HG03175 (cell line): ENCODE measurements around the gene PPARA.

Source experiments
- ATAC-seq: cut with Tn5 transposase; IDR thresholded peaks from one replicate; pipeline ENCODE4 v1.9.1; 2021; ENCODE audit warnings: mild to moderate bottlenecking, moderate library complexity; ENCODE audit not compliant: unreplicated experiment

Gene PPARA

DNA sequence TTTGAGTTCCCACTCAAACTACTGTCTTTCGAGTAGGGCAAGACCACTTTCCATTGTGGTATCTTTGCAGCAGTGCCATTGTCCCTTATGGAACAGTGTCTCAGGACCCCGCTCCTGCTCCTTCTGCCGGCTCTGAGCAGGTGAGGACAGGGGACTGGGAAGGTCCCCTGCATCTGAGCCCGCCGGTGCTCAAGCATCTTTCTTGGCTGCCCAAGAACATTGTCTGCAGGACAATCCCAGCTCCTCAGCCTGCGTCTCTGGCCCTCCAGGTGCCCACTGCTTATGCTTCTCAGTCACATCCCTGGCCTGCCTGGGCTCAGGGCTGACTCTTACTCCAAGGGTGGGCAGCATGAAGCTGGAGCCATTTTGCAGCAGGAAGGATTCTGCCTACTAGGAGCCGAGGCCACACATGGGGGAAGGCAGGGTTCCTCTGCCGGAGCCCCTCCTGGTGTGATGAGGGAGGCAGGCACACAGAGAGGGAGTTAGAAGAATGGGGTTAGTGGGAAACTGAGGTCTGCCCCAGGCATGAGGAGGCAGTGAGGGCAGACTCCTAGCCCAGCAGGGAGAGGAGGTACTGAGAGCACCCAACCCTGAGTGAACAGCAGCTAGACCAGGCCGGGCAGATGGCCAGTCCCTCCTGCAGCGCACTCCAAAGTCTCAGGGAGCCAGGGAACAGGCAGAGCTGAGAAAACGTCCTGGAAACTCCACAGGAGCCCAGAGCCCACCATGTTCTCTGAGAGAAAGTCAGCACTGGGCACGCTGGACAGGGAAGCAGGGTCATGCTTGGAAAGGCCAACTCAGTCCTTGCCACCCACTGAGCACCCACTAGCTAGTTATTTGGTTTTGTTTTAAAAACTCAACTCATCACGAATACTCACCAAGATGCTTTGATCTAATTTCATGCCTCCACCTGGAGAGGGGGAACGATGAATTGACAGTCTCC, 7.5 kb upstream of the PPARA start:
- no peak for ATAC-seq

DNA sequence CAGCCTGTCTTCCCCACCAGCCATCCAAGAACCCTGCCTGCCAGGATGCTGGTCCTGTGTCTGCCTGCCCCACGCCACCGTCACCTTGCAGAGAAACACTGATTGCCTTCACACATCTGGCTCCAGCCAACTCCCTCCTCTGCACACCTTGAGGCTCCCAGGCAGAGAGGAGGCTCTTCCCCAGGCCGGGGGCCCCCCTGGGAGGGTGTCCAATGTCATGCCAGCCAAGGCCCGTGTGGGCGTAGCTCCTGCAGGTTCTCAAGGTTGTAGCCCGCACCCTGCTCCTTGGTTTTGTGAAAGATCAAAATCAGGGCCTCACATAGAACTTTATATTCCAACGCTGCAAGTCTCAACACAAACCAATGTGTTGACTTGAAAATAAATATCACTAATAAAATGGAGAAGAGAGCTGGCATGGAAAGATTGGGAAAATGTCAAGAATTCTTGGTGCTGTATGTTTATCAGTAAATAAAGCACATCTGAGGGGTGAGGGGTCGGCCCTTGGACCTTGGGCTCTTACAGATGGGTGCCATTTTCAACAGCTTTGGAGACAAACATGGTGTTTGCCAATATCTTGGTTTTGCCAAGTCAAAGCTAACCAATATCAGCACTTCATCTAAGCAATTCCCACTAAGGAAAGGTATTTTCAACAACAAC, 6.7 kb upstream of the PPARA start:
- ATAC-seq, result no peak

DNA sequence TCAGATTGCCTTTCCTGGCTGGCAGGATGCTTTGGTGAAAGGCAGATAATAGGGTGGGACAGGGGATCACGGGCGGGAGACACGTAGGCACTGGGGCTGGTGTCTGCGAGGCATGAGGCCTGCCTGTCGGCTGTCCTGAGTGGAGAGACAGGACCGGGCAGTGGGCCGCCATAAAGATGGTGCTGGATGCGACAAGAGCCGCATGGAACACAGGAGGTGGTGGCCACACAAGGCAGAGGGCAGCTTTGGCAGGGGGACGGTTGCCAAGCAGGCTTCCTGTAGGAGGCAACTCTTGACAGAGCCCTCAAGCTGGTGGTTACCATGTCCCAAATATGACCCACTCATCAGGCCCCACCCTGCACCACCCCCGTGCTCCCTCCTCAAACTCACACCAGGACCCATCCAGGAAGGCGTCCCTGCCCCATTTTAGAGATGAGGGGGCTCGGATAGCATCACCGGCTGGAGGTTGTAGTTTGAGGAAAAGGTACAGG, 4.9 kb upstream of the PPARA start:
- ATAC-seq, result no peak

- no peak for ATAC-seq
These were observed 4.4 kb upstream of the PPARA start for GRCh38 chr22:46145896-46146295.

DNA sequence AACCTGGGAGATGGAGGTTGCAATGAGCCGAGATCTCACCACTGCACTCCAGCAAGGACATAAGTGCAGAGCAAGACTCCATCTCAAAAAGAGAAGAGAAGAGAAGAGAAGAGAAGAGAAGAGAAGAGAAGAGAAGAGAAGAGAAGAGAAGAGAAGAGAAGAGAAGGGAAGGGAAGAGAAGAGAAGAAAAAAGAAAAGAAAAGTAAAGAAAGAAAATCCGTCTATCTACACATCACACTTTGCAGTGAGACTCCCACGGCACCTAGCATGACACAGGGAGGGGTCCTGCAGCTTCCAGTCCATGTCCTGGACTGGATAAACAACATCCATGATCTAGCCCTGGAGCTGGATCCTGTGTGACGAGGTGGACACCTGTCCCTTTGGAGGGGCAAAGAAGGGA, 4.0 kb upstream of the PPARA start:
- no peak for ATAC-seq

DNA sequence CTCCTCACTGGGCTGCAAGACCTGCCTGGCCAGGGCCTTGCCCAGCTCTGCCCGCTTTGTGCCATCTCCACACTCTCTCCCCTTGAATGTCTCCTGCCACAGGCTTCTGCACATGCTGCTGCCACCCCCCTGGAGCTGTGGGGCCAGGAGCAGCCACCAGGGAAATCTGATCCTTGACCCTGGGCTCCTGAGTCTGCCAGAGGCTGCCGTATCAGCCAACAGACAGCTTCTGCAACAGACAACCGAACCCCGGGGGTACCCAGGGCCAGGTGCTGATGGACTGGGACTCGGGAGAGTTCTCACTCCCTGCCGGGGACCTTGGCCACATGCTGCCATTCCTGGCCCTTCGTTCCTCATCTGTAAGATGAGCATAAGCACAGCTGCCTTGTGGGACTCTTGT, 3.3 kb upstream of the PPARA start:
- no peak for ATAC-seq

GRCh38 chr22:46147471-46148267, 2.7 kb upstream of the PPARA start:
- ATAC-seq, result no peak

- no peak for ATAC-seq
These were observed 2.0 kb upstream of the PPARA start for GRCh38 chr22:46148336-46148735.

DNA sequence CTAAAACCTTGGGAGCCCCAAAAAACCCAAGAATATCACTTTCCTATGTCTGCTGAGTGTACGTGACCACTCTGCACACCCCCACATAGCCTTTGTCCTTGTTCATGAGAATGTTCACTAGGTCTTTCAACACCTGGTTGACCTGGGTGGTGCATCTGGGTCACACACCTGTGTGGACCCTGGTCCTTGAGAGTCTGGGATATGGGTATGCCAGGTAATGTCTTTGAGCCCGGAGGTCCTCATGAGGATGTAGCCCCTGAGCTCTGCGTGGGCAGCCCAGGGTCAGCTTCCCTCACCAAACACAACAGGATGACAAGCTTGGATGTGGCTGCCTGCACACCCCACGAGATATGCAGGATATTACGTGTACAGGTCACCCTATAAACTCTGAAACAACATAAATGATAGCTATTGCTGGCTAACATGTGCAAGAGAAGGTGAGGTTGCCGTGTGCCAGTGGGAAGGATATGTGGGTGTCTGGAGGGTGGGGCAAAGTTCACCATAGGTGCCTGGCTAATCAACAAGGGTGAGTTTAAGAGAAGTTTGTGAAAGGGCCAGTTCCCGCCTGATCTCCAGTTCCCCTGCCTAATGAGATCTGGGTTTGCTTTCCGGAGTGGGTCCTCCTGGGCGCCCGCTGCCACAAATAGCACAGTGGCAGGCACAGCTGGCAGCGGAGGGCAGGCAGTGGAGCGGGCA, 1.4 kb upstream of the PPARA start:
- ATAC-seq, result no peak

GRCh38 chr22:46149512-46150033, 753 bp upstream of the PPARA start:
- no peak for ATAC-seq

DNA sequence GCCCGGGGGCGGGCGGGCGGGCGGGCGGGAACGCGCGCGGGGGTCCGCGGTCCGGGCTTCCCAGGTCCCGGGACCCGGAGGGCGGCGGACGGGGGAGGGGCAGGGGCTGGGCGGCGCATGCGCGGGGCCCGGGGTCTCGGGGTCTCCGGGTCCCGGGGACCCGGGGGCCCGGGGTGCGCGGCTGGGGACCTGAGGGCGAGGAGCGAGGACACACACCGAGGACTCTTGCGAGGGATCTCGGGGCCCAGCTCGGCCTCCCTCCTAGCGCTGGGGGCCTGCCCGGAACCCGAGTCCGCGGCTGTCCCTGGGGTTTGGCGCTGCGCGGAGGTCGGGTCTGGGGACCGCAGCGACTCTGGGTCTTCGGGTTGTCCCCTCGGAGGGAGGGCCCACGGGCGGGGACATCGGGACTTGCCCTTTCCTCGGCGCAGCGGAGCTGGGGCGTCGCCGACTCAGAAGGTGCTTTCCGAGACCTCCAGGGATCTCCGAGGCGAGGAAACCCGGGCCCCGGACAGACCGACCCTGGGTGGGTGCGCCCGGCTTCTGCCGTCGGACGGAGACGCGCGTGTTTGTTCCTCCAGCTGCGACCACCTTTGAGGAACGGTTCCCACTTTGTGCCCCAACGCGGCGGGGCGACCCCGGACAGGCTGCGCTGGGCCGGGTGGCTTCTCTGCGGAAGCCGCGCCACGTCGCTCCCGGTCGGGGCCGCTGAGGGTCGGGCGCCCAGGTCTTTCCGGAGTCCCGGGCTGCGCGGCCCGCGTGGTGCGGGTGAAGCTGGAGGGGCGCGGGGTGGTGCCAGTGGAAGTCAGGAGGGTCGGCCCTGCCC, 540 bp downstream of the PPARA start:
- ATAC-seq, result peak; percentile 22

GRCh38 chr22:46153930-46154329, 3.6 kb downstream of the PPARA start:
- ATAC-seq, result no peak

DNA sequence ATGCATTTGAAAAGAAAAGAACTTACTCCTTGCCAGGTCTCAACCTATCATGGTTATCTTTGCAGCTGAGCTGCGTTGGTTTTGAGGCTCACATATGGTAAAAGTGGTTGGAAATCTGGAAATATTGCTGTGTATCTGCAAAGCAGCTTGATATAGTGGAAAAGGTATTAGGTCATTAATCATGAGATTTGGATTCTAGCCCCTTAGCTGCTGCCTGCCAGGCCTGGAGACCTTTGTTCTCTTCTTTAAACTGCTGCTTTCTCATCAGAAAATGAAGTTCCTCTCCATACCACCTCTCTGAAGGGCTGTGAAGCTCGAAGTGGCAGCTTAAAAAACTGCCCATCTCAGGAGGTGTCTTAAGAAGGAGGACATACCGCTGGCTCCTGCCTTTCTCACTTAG, 5.7 kb downstream of the PPARA start:
- ATAC-seq, result no peak

- no peak for ATAC-seq
These were observed 8.0 kb downstream of the PPARA start for GRCh38 chr22:46158283-46158682.

DNA sequence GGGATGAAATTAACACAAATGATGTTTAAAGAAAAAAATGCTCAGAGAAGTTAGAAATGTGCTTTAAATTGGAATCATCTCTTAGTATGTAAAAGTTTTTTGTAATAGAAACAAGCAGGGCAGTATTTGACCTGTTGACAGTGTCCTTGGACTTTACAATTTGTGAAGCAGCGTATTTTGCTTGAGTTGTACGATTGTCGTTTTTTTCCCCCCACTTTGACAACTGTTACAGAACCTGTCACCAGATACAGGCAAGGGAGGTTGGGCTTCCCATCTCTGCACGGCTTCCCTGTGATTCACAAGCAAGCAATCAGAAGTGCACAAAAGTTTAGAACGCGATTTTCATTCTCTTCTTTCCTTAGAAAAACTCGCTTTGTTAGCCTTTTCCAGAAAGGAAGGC, 8.9 kb downstream of the PPARA start:
- ATAC-seq, result no peak

DNA sequence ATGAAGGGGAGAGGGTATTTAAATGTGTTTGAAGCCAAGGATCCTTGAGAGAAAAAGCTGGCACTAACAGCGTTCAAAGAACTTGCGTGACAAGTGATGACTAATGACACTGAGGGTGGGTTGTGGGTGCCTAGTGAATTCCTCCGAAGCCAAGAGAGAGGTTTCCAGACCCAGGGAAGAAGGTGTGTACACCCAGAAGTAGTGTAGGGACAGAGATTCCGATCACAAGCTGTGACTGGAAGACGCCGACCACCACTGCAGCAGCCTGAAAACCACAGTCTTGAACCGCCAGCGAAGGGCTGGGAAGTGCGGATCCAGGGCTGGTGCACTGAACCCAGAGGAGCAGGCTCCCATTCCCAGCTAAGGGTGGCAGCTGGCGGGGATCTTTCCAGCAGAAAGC, 9.5 kb downstream of the PPARA start:
- no peak for ATAC-seq

DNA sequence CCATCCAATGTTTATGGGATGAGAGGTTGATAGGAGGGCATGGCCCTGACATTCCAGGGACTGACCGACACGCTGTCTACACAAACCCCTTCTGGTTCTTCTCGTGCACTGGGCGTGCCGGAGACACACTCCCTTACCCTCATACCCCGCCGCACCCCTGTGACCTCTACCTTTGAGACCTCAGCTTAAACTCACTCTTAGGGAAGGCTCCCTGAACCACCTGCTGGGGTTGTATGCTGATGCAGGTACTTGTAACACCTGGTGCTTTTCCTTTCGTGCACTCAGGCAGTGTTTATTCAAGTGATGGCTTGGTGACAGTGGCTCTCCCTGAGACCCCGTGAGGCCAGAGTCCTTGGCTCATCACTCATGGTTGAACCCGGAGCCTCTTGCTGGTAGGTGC, 12.0 kb downstream of the PPARA start:
- no peak for ATAC-seq

DNA sequence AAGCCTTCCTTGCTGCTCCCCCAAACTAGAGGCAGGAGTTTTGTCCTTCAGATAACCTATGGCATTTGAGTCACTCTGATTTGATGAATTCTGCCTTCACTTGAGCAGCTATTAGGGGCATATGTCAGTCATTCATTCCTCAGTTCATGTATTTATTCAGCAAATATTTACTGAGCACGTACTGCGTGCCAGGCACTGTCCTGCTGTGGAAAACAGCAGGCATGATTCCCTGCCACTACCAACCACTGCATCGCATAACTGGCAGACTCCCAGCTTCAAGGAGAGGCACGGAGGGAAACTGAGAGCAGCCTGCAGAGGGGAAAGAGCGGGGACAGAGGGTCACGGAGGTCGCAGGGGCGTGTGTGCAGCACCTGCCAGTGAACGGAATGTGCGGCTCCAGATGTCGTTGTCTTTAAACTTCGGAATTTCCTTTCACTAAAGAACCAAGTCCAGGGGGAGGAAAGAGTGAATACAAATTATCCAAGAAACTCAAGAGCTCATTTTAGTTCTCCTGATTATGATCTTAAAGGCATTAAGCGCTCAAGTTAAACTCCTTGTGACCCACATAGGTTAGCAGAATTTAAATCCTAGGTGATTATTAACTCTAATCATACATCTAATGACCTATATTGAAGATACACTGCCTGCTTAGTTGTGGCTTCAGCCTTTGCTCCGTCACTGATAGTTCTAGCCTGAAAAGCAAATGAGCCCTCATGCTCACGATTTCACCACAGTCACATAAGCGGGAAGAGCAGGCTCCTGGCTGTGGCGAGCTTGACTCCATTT, 12.6 kb downstream of the PPARA start:
- ATAC-seq, result no peak

DNA sequence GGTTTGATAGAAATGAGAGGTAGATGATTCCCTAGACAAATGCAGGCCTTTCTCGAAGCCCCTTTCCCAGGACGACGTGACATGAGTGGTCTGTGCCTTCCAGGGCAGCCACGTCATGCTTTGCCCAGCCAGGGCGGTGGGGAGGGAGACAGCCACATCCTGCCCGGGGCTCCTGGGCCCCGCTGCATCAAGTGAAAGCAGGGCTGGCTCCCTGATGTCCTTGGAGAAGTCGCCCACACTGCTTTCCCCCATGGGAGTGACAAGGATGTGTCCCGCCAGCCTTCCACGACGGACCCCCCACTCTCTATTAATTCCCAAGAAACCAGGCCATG, 13.2 kb downstream of the PPARA start:
- ATAC-seq, result no peak
